D721Med (cell line): ENCODE results near the gene ZNF180.

ENCODE experiments used
- DNase-seq: peaks from one replicate; pipeline ENCODE4 v3.0.0; 2011; ENCODE audit warnings: low spot score; ENCODE audit not compliant: insufficient read length
- FAIRE-seq: peaks from 2 replicates; lab custom pipeline; 2011; peaks lifted over from hg19 to GRCh38; lab: Jason Lieb, UNC
- CTCF ChIP-seq: IDR thresholded peaks from 2 replicates; pipeline ENCODE4 v1.5.1; 2012; ENCODE audit warnings: mild to moderate bottlenecking, control low read depth; ENCODE audit not compliant: insufficient read depth; ENCODE audit errors: missing control alignments

ZNF180 gene

GRCh38 chr19:44451687-44452086 is 48.6 kb downstream of the ZNF180 start:
- DNase-seq (no peak), FAIRE-seq (no peak)
- TF ChIP-seq CTCF, result no peak

GRCh38 chr19:44447916-44448674 is 52.2 kb downstream of the ZNF180 start, which contains the start of gene ZNF229:
TSS of gene ZNF229 (minus strand) at chr19:44448472. CDS start at chr19:44442847, 5,625 bp downstream.
- FAIRE-seq (peak; percentile 92), DNase-seq (peak; percentile 80)
- no peak for TF ChIP-seq CTCF

DNA sequence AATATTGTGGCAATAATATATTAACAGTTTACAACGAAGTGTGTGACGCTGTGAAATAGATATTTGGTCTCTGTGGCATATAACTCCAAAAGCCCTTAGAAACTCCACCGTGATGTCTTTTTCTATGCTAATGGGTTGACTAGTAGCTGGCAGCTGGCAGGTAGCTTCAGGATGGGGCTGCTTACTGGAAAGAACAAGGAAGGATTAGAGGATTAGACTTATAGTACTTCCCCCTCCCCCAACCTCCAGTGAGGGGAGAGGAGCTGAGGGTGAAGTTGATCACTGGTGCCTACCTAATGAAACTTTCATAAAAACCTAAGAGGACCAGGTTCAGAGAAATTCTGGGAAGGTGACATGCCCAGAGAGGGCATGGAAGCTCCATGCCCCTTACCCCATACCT is 61.9 kb downstream of the ZNF180 start:
- no peak for TF ChIP-seq CTCF
- no peak for DNase-seq
- FAIRE-seq, result peak; percentile 35

- no peak for DNase-seq
Observed at GRCh38 chr19:44435441-44435840, 64.9 kb downstream of the ZNF180 start.

GRCh38 chr19:44430956-44431355 is 69.4 kb downstream of the ZNF180 start:
- no peak for TF ChIP-seq CTCF
- DNase-seq, result no peak
- no peak for FAIRE-seq

More at GRCh38 chr19:44435441-44435840, 64.9 kb downstream of the ZNF180 start:
- no peak for TF ChIP-seq CTCF
- no peak for FAIRE-seq
